GM21390 (cell line): ENCODE results near the gene FAM180B.
A peak's percentile ranks its signal among the peaks of the same experiment; 100 is the strongest.
"Not testable (repeated sequence)": the region's sequence is repeated elsewhere in the genome, so short reads cannot be mapped to it uniquely, and the experiment has no call there.

Source experiments
- ATAC-seq: cut with Tn5 transposase; IDR thresholded peaks from one replicate; pipeline ENCODE4 v1.9.1; 2021; ENCODE audit not compliant: unreplicated experiment

Gene FAM180B, protein sequence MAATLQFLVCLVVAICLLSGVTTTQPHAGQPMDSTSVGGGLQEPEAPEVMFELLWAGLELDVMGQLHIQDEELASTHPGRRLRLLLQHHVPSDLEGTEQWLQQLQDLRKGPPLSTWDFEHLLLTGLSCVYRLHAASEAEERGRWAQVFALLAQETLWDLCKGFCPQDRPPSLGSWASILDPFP

DNA sequence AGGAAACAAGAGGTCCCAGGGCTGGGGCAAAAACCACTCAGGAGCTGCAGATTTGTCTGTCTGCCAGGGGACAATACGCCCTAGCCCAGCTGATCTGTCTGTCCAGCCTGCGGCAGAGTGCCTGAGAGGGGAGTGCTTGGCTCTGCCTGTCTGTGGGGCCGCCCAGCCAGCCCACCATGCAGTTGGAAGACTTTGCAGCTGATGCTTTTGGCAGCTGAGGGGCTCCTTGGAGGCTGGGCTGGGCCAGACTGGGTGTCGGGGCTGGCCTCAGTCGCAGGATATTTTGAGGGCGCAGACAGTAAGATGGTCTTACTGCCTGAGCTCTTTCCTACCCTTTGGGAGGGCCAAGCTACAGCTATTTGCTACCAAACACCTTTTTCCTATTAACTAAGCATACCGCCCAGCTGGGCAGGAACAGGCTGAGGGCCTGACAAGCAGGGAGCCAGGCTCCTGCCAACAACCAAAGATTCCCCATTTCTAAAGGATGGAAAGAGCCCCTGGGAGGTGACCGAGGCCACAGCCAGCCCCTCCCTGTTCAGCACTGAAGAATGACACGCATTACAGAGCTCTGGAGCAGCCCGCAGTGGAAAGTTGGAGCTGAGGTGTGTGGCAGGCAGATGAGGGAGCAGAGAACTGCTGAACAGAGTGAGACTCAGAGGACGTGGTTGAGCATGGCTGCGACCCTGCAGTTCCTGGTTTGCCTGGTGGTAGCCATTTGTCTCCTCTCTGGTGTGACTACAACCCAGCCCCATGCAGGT, at the start of gene FAM180B:
Gene FAM180B, plus strand, starts transcription at position 581 of the 758 bp plus-strand sequence. Its CDS starts 91 bp downstream, at position 672.
- ATAC-seq, result no peak

GRCh38 chr11:47536915-47537314, 49.6 kb upstream of the FAM180B start:
- no peak for ATAC-seq

DNA sequence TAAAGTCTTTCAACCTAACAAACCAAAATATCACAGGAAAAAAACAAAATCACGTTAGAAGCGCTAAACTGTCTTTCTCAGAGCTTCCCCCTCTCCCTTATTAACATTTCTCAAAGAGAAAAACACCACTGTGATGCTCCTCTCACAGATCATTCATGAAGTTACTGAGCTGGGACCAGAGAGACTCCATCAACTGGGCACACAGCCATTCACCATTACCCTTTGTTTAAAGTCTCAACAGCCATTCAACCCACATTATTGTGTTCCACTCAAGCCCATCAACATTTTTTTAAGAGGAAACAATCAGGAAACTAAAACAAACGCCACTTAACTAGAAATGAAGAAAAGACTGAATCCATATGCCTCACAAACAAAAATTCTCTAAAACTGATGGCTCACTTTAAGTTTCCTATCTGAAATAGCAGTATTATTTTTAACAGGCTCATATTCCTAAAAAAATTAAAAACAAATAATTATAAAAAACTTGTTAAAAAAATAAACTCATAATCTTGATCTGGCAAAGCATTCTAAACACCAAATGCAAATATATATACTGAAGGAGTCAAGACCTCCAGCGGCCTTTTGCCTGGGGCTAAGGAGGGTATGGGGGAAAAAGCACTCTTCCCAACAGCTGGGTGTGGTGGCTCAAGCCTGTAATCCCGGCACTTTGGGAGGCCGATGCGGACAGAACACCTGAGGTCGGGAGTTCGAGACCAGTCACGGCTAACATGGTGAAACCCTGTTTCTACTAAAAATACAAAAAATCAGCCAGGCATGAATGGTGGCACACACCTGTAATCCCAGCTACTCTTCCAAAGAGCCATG, 47.5 kb upstream of the FAM180B start:
- ATAC-seq, result no peak

DNA sequence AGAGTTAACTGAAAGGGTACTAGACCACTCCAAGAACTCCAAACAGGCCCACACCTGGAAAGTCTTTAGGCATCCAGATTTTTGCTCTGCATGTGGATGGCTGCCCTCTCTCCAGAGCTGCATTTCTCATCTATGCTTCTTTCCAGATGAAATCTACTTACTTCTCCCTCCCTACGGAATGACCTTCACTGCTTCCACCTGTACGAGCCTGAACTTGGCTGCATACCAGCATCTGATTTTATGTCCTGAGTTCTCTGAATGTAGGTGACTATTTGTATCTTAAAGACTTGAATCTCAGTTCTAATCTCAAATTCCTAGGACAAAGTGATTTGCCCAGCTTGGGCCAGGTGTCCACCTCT, 46.8 kb upstream of the FAM180B start:
- no peak for ATAC-seq

- ATAC-seq, result no peak
Measured at GRCh38 chr11:47541070-47541469, 45.4 kb upstream of the FAM180B start.

- no peak for ATAC-seq
Measured at GRCh38 chr11:47545298-47545697, 41.2 kb upstream of the FAM180B start.

DNA sequence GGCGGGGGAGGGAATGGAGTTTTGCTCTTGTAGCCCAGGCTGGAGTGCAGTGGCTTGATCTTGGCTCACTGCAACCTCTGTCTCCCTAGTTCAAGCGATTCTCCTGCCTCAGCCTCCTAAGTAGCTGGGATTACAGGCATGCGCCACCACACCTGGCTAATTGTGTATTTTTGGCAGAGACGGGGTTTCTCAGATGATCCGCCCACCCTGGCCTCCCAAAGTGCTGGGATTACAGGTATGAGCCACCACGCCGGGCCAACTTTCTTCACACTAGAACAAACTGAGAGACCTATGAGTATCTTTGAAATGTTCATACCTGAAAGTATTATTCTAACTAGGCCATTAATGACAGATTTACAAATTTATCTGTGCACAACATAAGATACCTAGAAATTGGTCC, 40.2 kb upstream of the FAM180B start:
- ATAC-seq, result not testable (repeated sequence)

- no peak for ATAC-seq
Measured at GRCh38 chr11:47550288-47551047, 36.0 kb upstream of the FAM180B start.

DNA sequence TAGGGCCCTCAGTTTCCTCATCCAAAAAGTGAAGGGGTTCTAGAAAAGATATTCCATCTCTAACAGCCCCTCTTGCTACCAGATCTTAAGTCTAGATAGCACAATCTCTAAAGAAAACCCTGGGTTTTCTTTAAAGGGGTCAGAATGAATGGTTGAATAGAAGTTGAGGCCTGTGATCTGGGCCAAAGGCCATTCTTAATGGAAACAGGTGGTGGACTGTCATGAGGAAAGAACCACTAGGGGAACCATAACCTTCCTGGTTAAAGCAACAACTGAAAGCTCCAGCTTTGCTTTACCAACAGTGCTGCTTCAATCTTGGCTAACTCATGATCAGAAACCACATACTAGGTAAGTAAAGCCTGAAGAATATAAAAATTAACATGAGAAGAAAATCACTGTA, 35.4 kb upstream of the FAM180B start:
- ATAC-seq, result no peak

- no peak for ATAC-seq
Measured at GRCh38 chr11:47552056-47552565, 34.4 kb upstream of the FAM180B start.

- ATAC-seq, result peak; percentile 93
Measured at GRCh38 chr11:47552566-47553405, 33.7 kb upstream of the FAM180B start, which contains the start of gene CELF1. TSS of gene CELF1 (minus strand) at chr11:47553132. CDS start at chr11:47499523, 53,609 bp downstream.

DNA sequence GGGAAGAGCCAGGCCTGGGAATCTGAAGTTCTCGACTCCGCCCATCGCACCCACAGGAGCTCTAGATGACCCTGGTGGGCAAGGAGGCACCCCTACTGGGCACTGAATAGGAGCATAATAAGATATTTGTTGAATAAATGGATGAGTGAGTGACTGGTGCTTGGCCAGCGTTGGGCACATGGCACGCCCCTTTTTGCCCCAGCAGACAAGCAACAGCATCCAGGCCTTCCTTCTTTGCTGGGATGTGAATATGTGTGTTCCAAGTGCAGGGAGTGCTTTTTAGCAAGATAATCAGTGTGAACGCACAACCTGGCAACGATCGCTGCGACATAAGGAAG, 33.1 kb upstream of the FAM180B start:
- ATAC-seq, result peak; percentile 15

GRCh38 chr11:47557004-47557403, 29.5 kb upstream of the FAM180B start:
- not testable (repeated sequence) for ATAC-seq

DNA sequence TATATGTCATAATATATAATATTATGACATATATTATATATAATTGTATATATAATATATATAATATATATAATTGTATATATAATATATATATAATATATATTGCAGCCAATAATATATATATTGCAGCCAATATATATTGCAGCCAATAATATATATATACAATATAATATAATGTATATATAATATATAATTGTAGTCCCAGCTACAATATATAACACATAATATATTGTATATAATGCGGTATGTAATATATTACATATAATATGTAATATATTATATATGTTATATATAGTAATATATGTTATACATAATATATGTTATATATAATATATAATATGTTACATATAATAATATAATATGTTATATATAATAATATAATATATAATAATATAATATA, 27.8 kb upstream of the FAM180B start:
- ATAC-seq, result no peak

GRCh38 chr11:47560426-47560825, 26.1 kb upstream of the FAM180B start:
- no peak for ATAC-seq

DNA sequence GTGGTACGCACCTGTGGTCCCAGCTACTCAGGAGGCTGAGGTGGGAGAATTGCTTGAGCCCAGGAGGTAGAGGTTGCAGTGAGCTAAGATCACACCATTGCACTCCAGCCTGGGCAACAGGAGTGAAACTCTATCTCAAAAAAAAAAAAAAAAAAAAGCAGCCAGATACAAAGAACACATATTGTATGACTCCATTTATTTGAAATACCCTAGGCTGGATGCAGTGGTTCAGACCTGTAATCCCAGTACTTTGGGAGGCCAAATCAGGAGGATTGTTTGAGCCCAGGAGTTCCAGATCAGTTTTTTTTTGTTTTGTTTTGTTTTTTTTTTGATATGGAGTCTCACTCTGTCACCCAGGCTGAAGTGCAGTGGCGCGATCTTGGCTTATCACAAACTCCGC, 24.1 kb upstream of the FAM180B start:
- ATAC-seq, result not testable (repeated sequence)

- not testable (repeated sequence) for ATAC-seq
Measured at GRCh38 chr11:47564366-47564765, 22.1 kb upstream of the FAM180B start.

DNA sequence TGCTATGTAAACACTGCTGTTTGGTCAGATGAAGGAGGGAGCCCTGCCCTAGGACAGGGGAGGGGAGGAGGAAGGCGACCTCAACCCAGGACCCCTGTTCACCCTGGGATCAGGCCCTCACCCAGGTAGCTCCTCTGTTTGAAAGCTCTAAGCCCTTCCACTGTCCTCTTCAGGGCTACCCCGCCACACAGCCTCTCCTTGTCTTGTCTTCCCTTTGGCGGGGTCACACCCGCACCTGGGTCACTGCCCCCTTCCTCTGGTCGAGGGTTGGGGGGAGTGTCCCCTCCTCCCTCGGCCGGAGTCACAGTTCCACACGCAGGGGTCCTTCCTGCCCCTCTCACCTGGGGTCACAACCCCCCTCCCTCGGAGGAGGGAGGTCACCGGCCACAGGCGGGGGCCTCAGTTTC, 21.5 kb upstream of the FAM180B start:
- no peak for ATAC-seq

DNA sequence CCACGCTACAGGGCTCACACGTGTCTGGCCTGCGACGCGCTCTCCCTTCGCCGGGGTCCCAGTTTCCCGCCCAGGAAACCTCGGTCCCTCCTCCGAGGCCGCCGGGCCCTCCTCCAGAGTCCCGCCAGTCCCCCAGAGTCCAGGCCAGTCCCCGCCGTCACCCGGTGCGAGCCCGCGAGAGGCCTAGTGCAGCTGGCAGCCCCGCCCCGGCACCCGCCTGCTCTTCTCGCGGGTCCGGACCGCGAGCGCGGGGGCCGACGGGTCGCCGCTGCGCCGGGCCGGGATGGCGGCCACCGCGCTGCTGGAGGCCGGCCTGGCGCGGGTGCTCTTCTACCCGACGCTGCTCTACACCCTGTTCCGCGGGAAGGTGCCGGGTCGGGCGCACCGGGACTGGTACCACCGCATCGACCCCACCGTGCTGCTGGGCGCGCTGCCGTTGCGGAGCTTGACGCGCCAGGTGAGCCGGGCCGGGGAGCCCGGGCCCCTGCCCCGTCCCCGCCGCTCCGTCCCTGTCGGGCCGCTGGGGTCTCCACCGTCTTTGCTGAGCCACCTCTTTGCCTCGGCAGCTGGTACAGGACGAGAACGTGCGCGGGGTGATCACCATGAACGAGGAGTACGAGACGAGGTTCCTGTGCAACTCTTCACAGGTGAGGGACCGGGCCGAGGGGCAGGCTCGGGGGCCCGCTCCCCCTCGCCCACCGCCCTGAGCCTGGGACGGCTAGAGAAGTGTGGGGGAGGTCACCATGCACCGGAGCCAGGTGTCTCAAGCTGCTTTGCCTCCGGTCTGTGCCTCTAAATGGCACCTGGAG, 20.9 kb upstream of the FAM180B start, which contains the start of gene PTPMT1:
Gene PTPMT1, plus strand, starts transcription at position 260 of the 809 bp plus-strand sequence. Its CDS starts 24 bp downstream, at position 284.
- peak; percentile 88 for ATAC-seq
